ENCODE data around the gene MFAP2.

MFAP2 gene

DNA sequence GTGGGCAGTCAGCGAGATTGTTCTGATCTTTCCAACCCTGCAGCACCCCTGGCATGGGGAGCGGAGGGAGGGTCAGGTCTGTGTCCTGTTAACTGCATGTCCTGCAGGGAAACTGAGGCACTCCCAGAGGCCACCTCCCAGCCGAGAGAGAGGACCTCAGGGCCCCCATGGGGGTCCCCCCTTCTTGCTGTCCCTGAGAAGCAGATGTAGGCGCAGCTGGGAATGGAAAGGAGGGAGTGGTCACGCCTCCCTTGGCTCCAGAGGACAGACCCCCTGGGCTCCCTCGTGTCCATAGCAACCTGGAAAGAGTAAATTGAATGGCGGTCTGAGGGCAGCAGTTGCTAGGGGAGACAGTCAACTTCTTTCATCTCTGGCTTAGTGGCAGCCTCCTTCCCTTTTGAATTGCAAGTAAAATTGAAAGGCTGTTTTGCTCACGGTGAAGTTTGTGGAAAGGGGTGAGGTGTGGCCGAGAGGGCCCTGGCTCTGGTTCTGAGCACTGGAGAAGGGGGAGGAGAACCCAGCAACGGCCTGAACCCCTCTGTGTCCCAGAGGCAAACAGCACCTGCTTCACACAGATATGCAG is 53.8 kb downstream of the MFAP2 start:
- peak; percentile 87 for DNase-seq

GRCh38 chr1:16925635-16926490 is 54.6 kb downstream of the MFAP2 start:
- no peak for DNase-seq

DNA sequence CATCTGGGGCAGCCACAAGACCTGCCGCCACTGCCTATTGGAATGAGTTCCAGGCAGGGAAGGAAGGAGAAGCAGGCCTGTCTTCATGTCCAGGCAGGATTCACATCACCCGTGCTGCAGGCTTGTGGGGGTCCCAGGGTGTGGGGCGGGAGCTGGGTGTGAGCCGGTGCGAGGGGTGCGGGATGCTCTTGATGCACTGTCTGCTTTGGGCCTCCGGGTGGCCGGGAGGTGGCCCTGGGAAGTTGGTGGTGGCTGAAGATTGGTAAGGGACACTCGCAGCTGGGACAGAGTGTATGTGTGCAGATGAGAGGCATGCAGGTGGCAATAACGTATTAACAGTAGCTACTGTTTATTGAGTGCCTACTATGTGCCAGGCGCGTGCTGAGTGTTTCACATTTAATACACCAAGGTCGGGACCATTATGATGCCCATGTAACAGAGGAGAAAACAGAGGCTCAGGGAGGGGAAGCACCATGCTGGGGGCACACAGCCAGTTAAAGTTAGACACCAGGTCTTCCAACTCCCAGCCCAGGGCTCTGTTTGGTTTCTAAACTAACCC is 55.4 kb downstream of the MFAP2 start:
- no peak for DNase-seq
